Transverse colon (tissue), 3 donors: ENCODE measurements around the gene COQ10B.

Experiments
- EP300 ChIP-seq: sonication (generic); formaldehyde crosslinking; IDR thresholded peaks from one replicate; pipeline ENCODE4 v1.6.1; 2017; ENCODE audit warnings: antibody characterized with exemption, low read depth
- POLR2A ChIP-seq: fragments of 450-650 bp; IDR thresholded peaks from one replicate; pipeline ENCODE4 v1.6.1; 2016; ENCODE audit warnings: antibody characterized with exemption, mild to moderate bottlenecking, moderate library complexity
- TF ChIP-seq, protein P1 (sequence below), 5 experiments: fragments of 200-600 bp in 3 of 5; fragments of 450-650 bp in 2 of 5; sonication (generic) in 3 of 5; IDR thresholded peaks; 1 replicate in 2 of 5; 2 replicates in 3 of 5; pipeline ENCODE4 v1.5.1; 2016 to 2017; ENCODE audit warnings: antibody characterized with exemption in 5 of 5, inconsistent platforms in 3 of 5, mild to moderate bottlenecking in 2 of 5, moderate library complexity in 1 of 5

GRCh38 chr2:197480165-197481036 is 27.0 kb downstream of the COQ10B start:
- TF ChIP-seq, protein P1, sequence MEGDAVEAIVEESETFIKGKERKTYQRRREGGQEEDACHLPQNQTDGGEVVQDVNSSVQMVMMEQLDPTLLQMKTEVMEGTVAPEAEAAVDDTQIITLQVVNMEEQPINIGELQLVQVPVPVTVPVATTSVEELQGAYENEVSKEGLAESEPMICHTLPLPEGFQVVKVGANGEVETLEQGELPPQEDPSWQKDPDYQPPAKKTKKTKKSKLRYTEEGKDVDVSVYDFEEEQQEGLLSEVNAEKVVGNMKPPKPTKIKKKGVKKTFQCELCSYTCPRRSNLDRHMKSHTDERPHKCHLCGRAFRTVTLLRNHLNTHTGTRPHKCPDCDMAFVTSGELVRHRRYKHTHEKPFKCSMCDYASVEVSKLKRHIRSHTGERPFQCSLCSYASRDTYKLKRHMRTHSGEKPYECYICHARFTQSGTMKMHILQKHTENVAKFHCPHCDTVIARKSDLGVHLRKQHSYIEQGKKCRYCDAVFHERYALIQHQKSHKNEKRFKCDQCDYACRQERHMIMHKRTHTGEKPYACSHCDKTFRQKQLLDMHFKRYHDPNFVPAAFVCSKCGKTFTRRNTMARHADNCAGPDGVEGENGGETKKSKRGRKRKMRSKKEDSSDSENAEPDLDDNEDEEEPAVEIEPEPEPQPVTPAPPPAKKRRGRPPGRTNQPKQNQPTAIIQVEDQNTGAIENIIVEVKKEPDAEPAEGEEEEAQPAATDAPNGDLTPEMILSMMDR (IDR thresholded peaks at IDR 0.05) = no peak
- TF ChIP-seq EP300 = no peak
- no peak for TF ChIP-seq POLR2A
